K562 (cell line): Measurements from ENCODE around the gene NOC4L.

ENCODE experiments used
- CBX5 ChIP-seq: IDR thresholded peaks from 2 replicates; pipeline ENCODE4 v1.6.1; 2014; ENCODE audit warnings: low read depth, borderline replicate concordance
- CTCF ChIP-seq, 3 experiments: IDR thresholded peaks in 2 of 3; conservative IDR thresholded peaks in 1 of 3; 2 replicates each; pipeline ENCODE4 v1.5.1; 2011 to 2012; ENCODE audit warnings: low read length in 3 of 3, mild to moderate bottlenecking in 3 of 3, control low read depth in 2 of 3, improper control_type of control experiment in 1 of 3, inconsistent platforms in 1 of 3, low read depth in 1 of 3, mixed read lengths in 1 of 3, moderate library complexity in 1 of 3; ENCODE audit not compliant: insufficient read depth in 2 of 3
- ETS2 ChIP-seq: IDR thresholded peaks from 2 replicates; pipeline ENCODE4 v1.6.1; 2016; ENCODE audit warnings: borderline replicate concordance, missing genetic modification characterization, mild to moderate bottlenecking, moderate library complexity, missing compliant biosample characterization; ENCODE audit not compliant: poor library complexity, severe bottlenecking
- FOXP1 ChIP-seq: sonication (generic); formaldehyde crosslinking; IDR thresholded peaks from 2 replicates; pipeline ENCODE4 v1.8.0; 2022; ENCODE audit warnings: mild to moderate bottlenecking, missing genetic modification reagents
- MLX ChIP-seq, 2 experiments: fragments of 450-650 bp in 1 of 2; sonication (generic) in 1 of 2; formaldehyde crosslinking; conservative IDR thresholded peaks; 2 replicates each; pipeline versions ENCODE4 v1.4.0 to v1.8.1; 2020 to 2022; ENCODE audit warnings: mild to moderate bottlenecking in 1 of 2, missing genetic modification reagents in 1 of 2
- PBX2 ChIP-seq, 2 experiments: IDR thresholded peaks in 1 of 2; conservative IDR thresholded peaks in 1 of 2; 2 replicates each; pipeline ENCODE4 v1.6.1; 2016; ENCODE audit warnings: low read depth in 2 of 2, mild to moderate bottlenecking in 1 of 2, missing compliant biosample characterization in 1 of 2, missing genetic modification characterization in 1 of 2, moderate library complexity in 1 of 2
- RFX5 ChIP-seq: IDR thresholded peaks from 2 replicates; pipeline ENCODE4 v1.6.1; 2011; ENCODE audit warnings: low read depth, mild to moderate bottlenecking, improper control_type of control experiment, low read length
- ZEB2 ChIP-seq: fragments of 450-650 bp; IDR thresholded peaks from 2 replicates; pipeline ENCODE4 v1.6.1; 2016

GRCh38 chr12:132171968-132172521, 27.8 kb downstream of the NOC4L start:
- no peak for TF ChIP-seq FOXP1 (CRISPR knock-in tag)
- no peak for TF ChIP-seq MLX (CRISPR knock-in tag; conservative IDR thresholded peaks at IDR 0.05)
- TF ChIP-seq ETS2: no peak
- TF ChIP-seq RFX5: no peak
- TF ChIP-seq ZEB2: no peak
- no peak for TF ChIP-seq CTCF (IDR thresholded peaks at IDR 0.05 in 2 of 3, conservative IDR thresholded peaks at IDR 0.05 in 1 of 3; ENCODE audit: insufficient read depth in 2 of 3, low read depth in 1 of 3, low read length in 3 of 3)
- no peak for TF ChIP-seq CBX5
- TF ChIP-seq PBX2 (CRISPR knock-in tag; IDR thresholded peaks at IDR 0.05; ENCODE audit: low read depth): no peak
- TF ChIP-seq PBX2 (tag; conservative IDR thresholded peaks at IDR 0.05; ENCODE audit: low read depth): no peak
